OCI-LY3 (cell line): ENCODE measurements around the gene ZDHHC17.

Source experiments
- H2AFZ ChIP-seq: fragments of 200-600, 300-600 bp; shearing (Covaris generic); 2 replicates; pipeline ENCODE4 v1.6.0; 2014; ENCODE audit warnings: antibody characterized with exemption, low read depth, low read length
- H3K27ac ChIP-seq: fragments of 200-600, 300-600 bp; sonication (generic); 2 replicates; pipeline ENCODE4 v1.5.1; 2014; ENCODE audit warnings: mild to moderate bottlenecking, low read length, moderate library complexity, mixed read lengths
- H3K27me3 ChIP-seq: fragments of 200-600, 300-600 bp; sonication (generic); 2 replicates; pipeline ENCODE4 v1.6.1; 2014; ENCODE audit warnings: low read depth, low read length, mixed read lengths
- H3K36me3 ChIP-seq: fragments of 200-600, 300-600 bp; sonication (generic); replicated peaks from 2 replicates; pipeline ENCODE3; 2014; ENCODE audit warnings: low read depth, low read length, mixed read lengths
- H3K4me1 ChIP-seq: fragments of 300-600, 200-600 bp; sonication (generic); 2 replicates; pipeline ENCODE4 v1.6.1; 2014; ENCODE audit warnings: low read length, mixed read lengths
- H3K4me2 ChIP-seq: fragments of 200-600, 300-600 bp; sonication (generic); 2 replicates; pipeline ENCODE4 v1.6.1; 2014; ENCODE audit warnings: low read length, mixed read lengths
- H3K4me3 ChIP-seq: fragments of 300-600, 200-600 bp; sonication (generic); 2 replicates; pipeline ENCODE4 v1.5.1; 2014; ENCODE audit warnings: antibody characterized with exemption, mild to moderate bottlenecking, low read length, moderate library complexity
- H3K79me2 ChIP-seq: fragments of 300-600, 200-600 bp; shearing (Covaris generic); 2 replicates; pipeline ENCODE4 v1.6.1; 2014; ENCODE audit warnings: mild to moderate bottlenecking, low read length, mixed read lengths
- H3K9ac ChIP-seq: fragments of 300-600, 200-600 bp; shearing (Covaris generic); 2 replicates; pipeline ENCODE4 v1.6.0; 2014; ENCODE audit warnings: mild to moderate bottlenecking, low read length, moderate library complexity
- H3K9me3 ChIP-seq: fragments of 200-600, 300-600 bp; shearing (Covaris generic); 2 replicates; pipeline ENCODE4 v1.6.1; 2014; ENCODE audit warnings: low read length, mixed read lengths; ENCODE audit not compliant: insufficient read depth
- H4K20me1 ChIP-seq: fragments of 200-600, 300-600 bp; sonication (generic); 2 replicates; pipeline ENCODE4 v1.6.1; 2016; ENCODE audit warnings: low read length, mixed read lengths; ENCODE audit not compliant: insufficient read depth
- EZH2phosphoT487 ChIP-seq: fragments of 200-600 bp; shearing (Covaris generic); IDR thresholded peaks from 2 replicates; pipeline ENCODE4 v1.6.1; 2018; ENCODE audit warnings: antibody characterized with exemption, mixed run types, low read depth
- TF ChIP-seq, protein P1 (sequence below): fragments of 200-600, 300-600 bp; sonication (generic); IDR thresholded peaks from 2 replicates; pipeline ENCODE4 v1.5.1; 2014; ENCODE audit warnings: antibody characterized with exemption, low read length, low read depth

ZDHHC17 gene

GRCh38 chr12:76762601-76762980, 1.3 kb upstream of the ZDHHC17 start:
- H3K27me3 ChIP-seq: no peaks in the 10 kb centered on the region
- no peak overlapping the region for H2AFZ ChIP-seq
- H3K4me2 ChIP-seq: 0 out of 2 replicates have a peak overlapping the region, but pooled peaks have one; percentile 43
- no peaks in the 10 kb centered on the region for H3K36me3 ChIP-seq
- H3K4me3 ChIP-seq: no peak overlapping the region
- H3K79me2 ChIP-seq: peaks cover 35% of the 10 kb centered on the region
- no peak overlapping the region for H3K9ac ChIP-seq
- no peak overlapping the region for H3K27ac ChIP-seq
- no peak for TF ChIP-seq EZH2phosphoT487
- TF ChIP-seq, protein P1, sequence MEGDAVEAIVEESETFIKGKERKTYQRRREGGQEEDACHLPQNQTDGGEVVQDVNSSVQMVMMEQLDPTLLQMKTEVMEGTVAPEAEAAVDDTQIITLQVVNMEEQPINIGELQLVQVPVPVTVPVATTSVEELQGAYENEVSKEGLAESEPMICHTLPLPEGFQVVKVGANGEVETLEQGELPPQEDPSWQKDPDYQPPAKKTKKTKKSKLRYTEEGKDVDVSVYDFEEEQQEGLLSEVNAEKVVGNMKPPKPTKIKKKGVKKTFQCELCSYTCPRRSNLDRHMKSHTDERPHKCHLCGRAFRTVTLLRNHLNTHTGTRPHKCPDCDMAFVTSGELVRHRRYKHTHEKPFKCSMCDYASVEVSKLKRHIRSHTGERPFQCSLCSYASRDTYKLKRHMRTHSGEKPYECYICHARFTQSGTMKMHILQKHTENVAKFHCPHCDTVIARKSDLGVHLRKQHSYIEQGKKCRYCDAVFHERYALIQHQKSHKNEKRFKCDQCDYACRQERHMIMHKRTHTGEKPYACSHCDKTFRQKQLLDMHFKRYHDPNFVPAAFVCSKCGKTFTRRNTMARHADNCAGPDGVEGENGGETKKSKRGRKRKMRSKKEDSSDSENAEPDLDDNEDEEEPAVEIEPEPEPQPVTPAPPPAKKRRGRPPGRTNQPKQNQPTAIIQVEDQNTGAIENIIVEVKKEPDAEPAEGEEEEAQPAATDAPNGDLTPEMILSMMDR: no peak
- peaks cover 16% of the 10 kb centered on the region for H3K4me1 ChIP-seq
- H4K20me1 ChIP-seq: peaks cover 15% of the 10 kb centered on the region
- H3K9me3 ChIP-seq: no peaks in the 10 kb centered on the region

DNA sequence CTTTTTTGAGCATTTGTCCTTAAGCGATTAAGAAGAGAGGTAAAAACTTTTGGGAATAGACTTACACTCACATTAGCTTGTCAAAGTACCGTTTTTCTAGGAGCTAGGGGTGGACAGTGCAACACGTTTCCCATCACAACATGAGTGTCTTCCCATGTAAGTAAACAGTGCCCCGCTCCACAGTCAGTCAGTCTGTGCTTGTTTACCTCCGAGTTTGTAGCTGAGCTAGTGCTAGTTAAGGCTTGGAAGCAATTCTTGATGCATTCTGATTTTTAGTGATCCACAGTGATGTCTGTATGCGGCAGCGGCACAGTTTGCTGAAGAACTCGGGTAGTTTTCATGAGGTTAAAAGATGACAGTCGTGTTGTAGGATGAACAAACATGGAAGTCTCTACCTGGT, 941 bp downstream of the ZDHHC17 start:
- Histone ChIP-seq H3K36me3 (no peaks in the 10 kb centered on the region), H2AFZ (0 out of 2 replicates have a peak overlapping the region, but pooled peaks have one; percentile 92), H3K79me2 (peaks cover 57% of the 10 kb centered on the region), H4K20me1 (peaks cover 26% of the 10 kb centered on the region), H3K9me3 (no peaks in the 10 kb centered on the region), H3K4me2 (peak overlapping the region; percentile 90), H3K27me3 (no peaks in the 10 kb centered on the region), H3K4me1 (peaks cover 27% of the 10 kb centered on the region), H3K27ac (peak overlapping the region; percentile 80), H3K9ac (peak overlapping the region; percentile 85), H3K4me3 (peak overlapping the region; percentile 83)
- no peak for TF ChIP-seq EZH2phosphoT487
- TF ChIP-seq, protein P1: no peak

GRCh38 chr12:76765598-76765997, 1.7 kb downstream of the ZDHHC17 start:
- Histone ChIP-seq H3K79me2 (peaks cover 65% of the 10 kb centered on the region), H3K4me1 (peaks cover 27% of the 10 kb centered on the region), H4K20me1 (peaks cover 26% of the 10 kb centered on the region), H3K9me3 (no peaks in the 10 kb centered on the region), H3K27me3 (no peaks in the 10 kb centered on the region), H3K27ac (no peak overlapping the region), H3K9ac (peak overlapping the region; percentile 85; the same call in 1 of the 2 replicates), H2AFZ (no peak overlapping the region), H3K4me2 (peak overlapping the region; percentile 90), H3K36me3 (no peaks in the 10 kb centered on the region), H3K4me3 (peak overlapping the region; percentile 83)
- TF ChIP-seq, protein P1: no peak
- TF ChIP-seq EZH2phosphoT487: no peak

DNA sequence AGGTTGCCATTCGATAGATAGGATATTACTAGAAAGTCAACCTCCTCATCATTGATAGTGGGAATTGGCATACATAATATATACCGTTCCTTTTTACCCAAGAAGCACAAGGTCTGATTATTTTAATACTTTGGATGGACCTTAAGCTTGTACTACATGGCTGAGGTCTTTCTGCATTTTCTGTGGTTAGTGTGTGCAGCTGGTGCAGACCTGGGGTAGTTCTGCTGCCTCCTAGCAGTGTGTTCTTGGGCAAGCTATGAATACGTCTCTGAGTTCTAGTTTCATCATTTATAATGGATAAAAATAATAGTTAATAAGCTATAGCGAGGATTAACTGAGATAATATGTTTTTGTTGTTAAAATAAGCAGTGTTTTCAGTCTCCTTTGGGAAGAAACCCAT, 2.2 kb downstream of the ZDHHC17 start:
- TF ChIP-seq, protein P1: no peak
- TF ChIP-seq EZH2phosphoT487: no peak
- H3K4me1 ChIP-seq: peaks cover 27% of the 10 kb centered on the region
- H3K27ac ChIP-seq: no peak overlapping the region
- no peak overlapping the region for H3K9ac ChIP-seq
- peaks cover 27% of the 10 kb centered on the region for H4K20me1 ChIP-seq
- H3K27me3 ChIP-seq: no peaks in the 10 kb centered on the region
- no peak overlapping the region for H3K4me2 ChIP-seq
- H3K9me3 ChIP-seq: no peaks in the 10 kb centered on the region
- peaks cover 69% of the 10 kb centered on the region for H3K79me2 ChIP-seq
- no peak overlapping the region for H3K4me3 ChIP-seq
- H3K36me3 ChIP-seq: no peaks in the 10 kb centered on the region
- H2AFZ ChIP-seq: no peak overlapping the region
